Common myeloid progenitor, CD34-positive (primary cell): ENCODE measurements around the gene CRTC3.
"Not testable (repeated sequence)": the region's sequence is repeated elsewhere in the genome, so short reads cannot be mapped to it uniquely, and the experiment has no call there.

Source experiments
- CTCF ChIA-PET: fragments of 350-600 bp; sonication (Branson Sonifier 250); formaldehyde crosslinking; loops from one replicate; lab custom pipeline; 2021; ENCODE audit warnings: antibody characterized with exemption; lab: Charles Lee
- POLR2A ChIA-PET: fragments of 350-600 bp; sonication (Branson Sonifier 250); formaldehyde crosslinking; loops from one replicate; lab custom pipeline; 2021; ENCODE audit warnings: antibody characterized with exemption; lab: Charles Lee
- DNase-seq, 3 donors: peaks; one replicate each; pipeline versions ENCODE4 v3.0.0 to v3.0.0-alpha.2; 2013
- H3K27ac ChIP-seq, 2 experiments: 1 replicate in 1 of 2; 2 replicates in 1 of 2; pipeline ENCODE4 v1.7.0; 2013; ENCODE audit warnings: inconsistent platforms in 2 of 2, low read length in 2 of 2, mild to moderate bottlenecking in 2 of 2, low read depth in 1 of 2, moderate library complexity in 1 of 2; ENCODE audit not compliant: severe bottlenecking in 2 of 2, insufficient read depth in 1 of 2, poor library complexity in 1 of 2
- H3K27me3 ChIP-seq, 5 experiments: replicated peaks in 2 of 5; 1 replicate in 3 of 5; 2 replicates in 2 of 5; pipeline versions ENCODE4 v1.6.1 to v1.7.0; 2013; ENCODE audit warnings: low read length in 4 of 5, mild to moderate bottlenecking in 2 of 5, moderate library complexity in 2 of 5, inconsistent platforms in 1 of 5; ENCODE audit not compliant: insufficient read depth in 5 of 5, control insufficient read depth in 4 of 5
- H3K36me3 ChIP-seq, 4 experiments: 1 replicate in 2 of 4; 2 replicates in 2 of 4; pipeline versions ENCODE4 v1.6.1 to v1.7.0; 2013; ENCODE audit warnings: low read length in 3 of 4, control low read depth in 1 of 4, mild to moderate bottlenecking in 1 of 4; ENCODE audit not compliant: control insufficient read depth in 4 of 4, insufficient read depth in 4 of 4
- H3K4me1 ChIP-seq, 4 experiments: 1 replicate in 3 of 4; 2 replicates in 1 of 4; pipeline versions ENCODE4 v1.6.1 to v1.7.1; 2013; ENCODE audit warnings: low read length in 3 of 4, mild to moderate bottlenecking in 3 of 4, control low read depth in 1 of 4, inconsistent platforms in 1 of 4, moderate library complexity in 1 of 4; ENCODE audit not compliant: control insufficient read depth in 4 of 4, insufficient read depth in 4 of 4; ENCODE audit errors: control extremely low read depth in 1 of 4
- H3K4me3 ChIP-seq, 7 experiments: 1 replicate in 4 of 7; 2 replicates in 3 of 7; pipeline versions ENCODE4 v1.5.1 to v1.7.0; 2013; ENCODE audit warnings: mild to moderate bottlenecking in 7 of 7, low read length in 6 of 7, moderate library complexity in 6 of 7, inconsistent platforms in 2 of 7, low read depth in 2 of 7, control low read depth in 1 of 7; ENCODE audit not compliant: insufficient read depth in 4 of 7, control insufficient read depth in 1 of 7; ENCODE audit errors: extremely low read depth in 1 of 7
- H3K9me3 ChIP-seq, 5 experiments: 1 replicate in 4 of 5; 2 replicates in 1 of 5; pipeline versions ENCODE4 v1.6.1 to v1.7.1; 2013; ENCODE audit warnings: low read length in 4 of 5, mild to moderate bottlenecking in 2 of 5, inconsistent platforms in 1 of 5, low read depth in 1 of 5, moderate library complexity in 1 of 5; ENCODE audit not compliant: control insufficient read depth in 4 of 5, insufficient read depth in 2 of 5; ENCODE audit errors: control extremely low read depth in 1 of 5
- WGBS: methylation state at CpG from one replicate; pipeline ENCODE4 v1.1.5; 2013; ENCODE audit not compliant: insufficient coverage; 5-methylcytosine and 5-hydroxymethylcytosine counted together

The CRTC3 gene

DNA sequence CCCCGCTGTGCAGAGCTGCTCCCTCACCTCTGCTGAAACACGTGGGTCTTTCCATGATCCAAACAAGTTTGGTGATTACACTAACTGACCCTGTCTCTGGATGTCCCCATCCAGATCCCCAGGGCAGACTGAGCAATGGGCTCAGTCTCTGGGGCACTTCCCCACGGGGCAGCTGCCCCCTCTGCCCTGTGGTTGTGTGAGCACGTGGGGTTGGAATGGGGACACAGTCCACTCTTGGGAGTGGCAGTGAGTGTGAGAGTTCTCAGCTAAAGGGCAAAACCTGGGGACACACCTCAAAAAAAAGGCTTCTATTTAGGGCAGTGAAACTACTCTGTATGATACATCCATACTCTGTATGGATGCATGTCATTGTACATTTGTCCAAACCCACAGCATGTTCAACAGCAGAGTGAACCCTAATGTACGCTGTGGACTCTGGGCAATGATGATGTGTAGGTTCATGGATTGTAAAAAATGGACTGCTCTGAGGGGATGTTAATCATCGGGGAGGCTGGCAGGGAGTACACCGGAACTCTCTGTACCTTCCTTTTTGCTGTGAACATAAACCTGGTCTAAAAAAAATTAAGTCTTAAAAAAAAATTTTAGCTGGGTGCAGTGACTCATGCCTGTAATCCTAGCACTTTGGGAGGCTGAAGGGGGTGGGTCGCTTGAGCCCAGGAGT, 137.5 kb downstream of the CRTC3 start:
- Histone ChIP-seq H3K27ac (no peak overlapping the region), H3K9me3 (no peaks in the 10 kb centered on the region), H3K4me1 (peaks cover 8 to 38% (median 26%) of the 10 kb centered on the region in 4 experiments), H3K36me3 (no peaks in the 10 kb centered on the region), H3K4me3 (no peak overlapping the region), H3K27me3 (no peaks in the 10 kb centered on the region)
- WGBS = 72% methylated on average over 6 of the region's 8 CpGs
- POLR2A ChIA-PET = interaction anchor here (0.6 kb wide), 1 partner anchor 23 kb away, joined by 3 read pairs; no protein-coding TSS in a partner anchor
- peak in 1 of 3 donors; percentile 59 for DNase-seq
- CTCF ChIA-PET = no interaction called here

DNA sequence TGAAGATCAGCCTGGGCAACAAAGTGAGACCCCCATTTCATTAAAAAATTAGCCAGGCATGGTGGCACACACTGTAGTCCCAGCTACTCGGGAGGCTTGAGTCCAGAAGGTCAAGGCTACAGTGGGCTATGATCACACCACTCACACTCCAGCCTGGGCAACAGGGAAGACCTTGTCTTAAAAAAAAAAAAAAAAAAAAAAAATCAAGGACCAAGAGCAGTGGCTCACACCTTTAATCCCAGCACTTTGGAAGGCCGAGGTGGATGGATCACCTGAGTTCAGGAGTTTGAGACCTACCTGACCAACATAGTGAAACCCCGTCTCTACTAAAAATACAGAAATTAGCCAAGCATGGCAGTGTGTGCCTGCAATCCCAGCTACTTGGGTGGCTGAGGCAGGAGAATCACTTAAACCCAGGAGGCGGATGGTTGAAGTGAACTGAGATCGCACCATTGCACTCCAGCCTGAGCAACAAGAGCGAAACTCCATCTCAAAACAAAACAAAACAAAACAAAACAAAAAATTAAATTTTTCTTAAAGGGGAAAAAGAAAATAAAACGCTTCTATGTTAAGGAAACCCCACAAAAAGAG, 138.1 kb downstream of the CRTC3 start:
- H3K4me1 ChIP-seq = peaks cover 5 to 35% (median 23%) of the 10 kb centered on the region in 4 experiments
- DNase-seq, H3K27me3 ChIP-seq, CTCF ChIA-PET, H3K36me3 ChIP-seq, POLR2A ChIA-PET, H3K4me3 ChIP-seq, H3K9me3 ChIP-seq, H3K27ac ChIP-seq: not testable (repeated sequence)
- WGBS = 100% methylated on average over 2 of the region's 7 CpGs

DNA sequence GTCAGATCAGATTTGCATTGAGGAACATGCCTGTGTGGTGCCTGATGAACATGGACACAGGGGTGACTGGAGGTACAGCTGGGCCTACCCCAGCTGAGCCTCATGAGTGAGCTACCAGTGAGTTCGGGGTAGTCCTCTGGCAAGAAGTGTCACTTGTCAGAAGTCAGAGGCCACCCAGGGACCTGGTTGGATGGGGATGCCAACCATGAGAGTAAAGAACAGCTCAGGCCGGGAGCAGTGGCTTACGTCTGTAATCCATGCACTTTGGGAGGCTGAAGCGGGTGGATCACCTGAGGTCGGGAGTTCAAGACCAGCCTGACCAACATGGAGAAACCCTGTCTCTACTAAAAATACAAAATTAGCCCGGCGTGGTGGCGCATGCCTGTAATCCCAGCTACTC, 140.9 kb downstream of the CRTC3 start:
- H3K27me3 ChIP-seq, H3K9me3 ChIP-seq, H3K4me3 ChIP-seq, H3K27ac ChIP-seq, POLR2A ChIA-PET, H3K36me3 ChIP-seq, DNase-seq: not testable (repeated sequence)
- CTCF ChIA-PET = interaction anchor here (1.2 kb wide), 1 partner anchor 21 kb away, joined by 3 read pairs; no protein-coding TSS in a partner anchor
- WGBS = 98% methylated on average over 6 of the region's 8 CpGs
- H3K4me1 ChIP-seq = peaks cover 3 to 21% (median 9%) of the 10 kb centered on the region in 4 experiments

DNA sequence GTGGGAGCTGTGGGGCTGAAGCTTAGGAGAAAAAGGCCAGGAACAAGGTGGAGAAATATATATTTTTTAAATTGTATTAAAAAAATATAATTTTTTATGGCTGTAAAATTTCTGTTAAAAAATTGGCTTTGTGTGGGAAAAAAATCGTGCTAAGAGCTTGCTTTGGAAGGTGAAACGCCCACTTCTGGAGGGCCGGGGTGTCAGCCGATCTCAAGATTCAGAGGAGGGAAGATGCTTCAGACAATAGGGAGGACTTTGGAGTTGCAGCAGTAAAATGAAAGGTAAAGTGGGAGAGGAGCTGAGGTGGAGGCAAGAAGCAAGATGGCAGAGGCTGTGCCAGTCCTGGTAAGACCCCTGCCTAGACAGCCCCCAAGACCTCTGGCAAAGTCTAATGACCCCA, 141.5 kb downstream of the CRTC3 start:
- CTCF ChIA-PET = no interaction called here
- 100% methylated on average over 4 of the region's 4 CpGs for WGBS
- POLR2A ChIA-PET = no interaction called here
- Histone ChIP-seq H3K4me1 (peaks cover 2 to 15% (median 6%) of the 10 kb centered on the region in 4 experiments), H3K9me3 (no peaks in the 10 kb centered on the region), H3K4me3 (no peak overlapping the region), H3K27ac (no peak overlapping the region), H3K27me3 (no peaks in the 10 kb centered on the region), H3K36me3 (no peaks in the 10 kb centered on the region)
- DNase-seq = no peak

DNA sequence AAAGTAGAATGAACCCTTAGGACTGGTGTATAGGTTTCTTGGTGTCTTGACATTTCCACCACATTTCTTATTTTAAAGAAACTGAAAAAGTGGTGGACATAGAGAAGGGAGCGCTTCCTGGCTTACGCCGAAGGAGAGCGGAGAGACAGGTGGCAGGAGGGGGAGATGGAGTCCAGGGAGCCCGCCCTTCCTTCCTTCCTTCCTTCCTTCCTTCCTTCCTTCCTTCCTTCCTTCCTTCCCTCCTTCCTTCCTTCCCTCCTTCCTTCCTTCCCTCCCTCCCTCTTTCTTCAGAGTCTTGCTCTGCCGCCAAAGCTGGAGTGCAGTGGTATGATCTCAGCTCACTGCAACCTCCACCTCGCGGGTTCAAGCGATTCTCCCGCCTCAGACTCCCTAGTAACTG, 143.6 kb downstream of the CRTC3 start:
- POLR2A ChIA-PET, H3K27ac ChIP-seq, H3K36me3 ChIP-seq, H3K4me3 ChIP-seq, H3K9me3 ChIP-seq, H3K4me1 ChIP-seq, DNase-seq, CTCF ChIA-PET, H3K27me3 ChIP-seq: not testable (repeated sequence)
- WGBS = 100% methylated on average over 2 of the region's 10 CpGs

DNA sequence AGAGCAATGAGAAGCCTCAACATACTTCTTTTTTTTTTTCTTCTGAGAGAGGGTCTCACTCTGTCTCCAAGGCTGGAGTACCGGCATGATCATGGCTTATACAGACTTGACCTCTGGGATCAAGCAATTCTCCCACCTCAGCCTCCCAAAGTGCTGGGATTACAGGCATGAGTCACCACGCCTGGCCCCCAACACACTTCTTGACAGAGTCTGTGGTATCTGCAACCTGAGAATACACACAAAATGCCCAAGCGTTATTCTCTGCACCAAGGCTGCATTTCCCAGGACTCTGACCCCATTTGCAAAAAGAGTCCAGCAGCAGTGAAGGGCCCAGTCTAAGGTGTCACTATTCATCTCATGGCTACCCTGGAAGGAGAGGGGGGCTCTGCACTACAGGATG, 144.8 kb downstream of the CRTC3 start:
- Histone ChIP-seq H3K27ac (no peak overlapping the region), H3K4me3 (no peak overlapping the region), H3K9me3 (no peaks in the 10 kb centered on the region), H3K36me3 (no peaks in the 10 kb centered on the region), H3K27me3 (no peaks in the 10 kb centered on the region), H3K4me1 (peaks cover 0 to 9% (median 8%) of the 10 kb centered on the region in 4 experiments)
- ChIA-PET POLR2A (no interaction called here), CTCF (no interaction called here)
- 100% methylated on average over 2 of the region's 3 CpGs for WGBS
- DNase-seq = no peak

DNA sequence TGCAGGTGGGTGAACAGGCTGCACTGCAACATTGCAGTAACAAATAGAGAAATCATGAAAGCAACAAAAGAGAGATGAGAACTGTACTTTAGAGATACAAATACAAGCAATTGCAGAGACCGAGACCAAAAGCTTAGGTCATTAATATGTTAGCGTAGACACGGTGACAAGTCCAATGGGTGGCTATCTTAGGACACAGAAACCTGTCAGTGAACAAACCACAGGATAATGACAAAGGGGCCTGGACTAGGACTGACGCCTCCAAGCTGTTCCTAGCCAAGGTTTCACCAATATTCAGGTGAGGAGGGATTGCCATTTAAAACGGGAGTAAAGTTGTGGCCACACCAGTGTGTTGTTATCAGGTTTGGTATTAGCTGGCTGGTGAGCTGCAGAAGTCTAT, 145.7 kb downstream of the CRTC3 start:
- ChIA-PET CTCF (no interaction called here), POLR2A (interaction anchor here (0.6 kb wide), 1 partner anchor 190 kb away, joined by 7 read pairs; no protein-coding TSS in a partner anchor)
- H3K4me3 ChIP-seq = no peak overlapping the region
- WGBS = 98% methylated on average over 4 of the region's 5 CpGs
- H3K9me3 ChIP-seq = no peaks in the 10 kb centered on the region
- no peak for DNase-seq
- peaks cover 0 to 9% (median 8%) of the 10 kb centered on the region in 4 experiments for H3K4me1 ChIP-seq
- H3K27ac ChIP-seq = no peak overlapping the region
- H3K27me3 ChIP-seq = no peaks in the 10 kb centered on the region
- no peaks in the 10 kb centered on the region for H3K36me3 ChIP-seq
